ENCODE data around the gene MMP24. TPM values are rescaled to one million over a fixed set of nuclear protein-coding genes. Genes with fewer than 3 reads are reported as not detected.

MMP24 gene
- total RNA-seq, 2 experiments from 2014 or later: not detected

GRCh38 chr20:35307666-35308653 is 81.5 kb downstream of the MMP24 start:
- ChIA-PET POLR2A (no interaction called here), CTCF (interaction anchor here (0.6 kb wide), 1 partner anchor 212 kb away, joined by 4 read pairs; no protein-coding TSS in a partner anchor)
- Histone ChIP-seq H3K9me3 (ENCODE audit: control insufficient read depth in 1 of 2, insufficient read depth in 1 of 2, low read length in 2 of 2) (no peaks in the 10 kb centered on the region), H3K4me1 (ENCODE audit: insufficient read depth, low read length) (peaks cover 17% of the 10 kb centered on the region), H3K4me3 (ENCODE audit: low read length) (no peak overlapping the region), H3K36me3 (ENCODE audit: insufficient read depth, low read length) (peaks cover 19% of the 10 kb centered on the region), H3K27ac (ENCODE audit: low read depth in 1 of 2, low read length in 2 of 2) (no peak overlapping the region), H3K27me3 (ENCODE audit: control insufficient read depth in 1 of 2, insufficient read depth in 2 of 2, low read length in 2 of 2) (no peaks in the 10 kb centered on the region)
- Mint-ChIP-seq H3K27ac (no peak overlapping the region), H3K9me3 (no peaks in the 10 kb centered on the region), H3K4me1 (ENCODE audit: low read depth) (peaks cover 8% of the 10 kb centered on the region), H3K36me3 (ENCODE audit: low read depth) (peaks cover 27% of the 10 kb centered on the region), H3K27me3 (no peaks in the 10 kb centered on the region), H3K4me3 (no peak overlapping the region)
- intact Hi-C loops (cut with DNase I, micrococcal nuclease): loop anchor here in 1 of 2 experiments (2.0 to 10.0 kb wide), 2 partner anchors 163 to 473 kb away; partner anchors contain the start of gene EDEM2
- TF ChIP-seq CTCF (IDR thresholded peaks at IDR 0.05): no peak
- DNase-seq (no peak), ATAC-seq (ENCODE audit: poor library complexity) (no peak)

- Histone ChIP-seq H3K27ac (ENCODE audit: low read depth in 1 of 2, low read length in 2 of 2) (no peak overlapping the region), H3K36me3 (ENCODE audit: insufficient read depth, low read length) (peaks cover 11% of the 10 kb centered on the region), H3K4me1 (ENCODE audit: insufficient read depth, low read length) (peaks cover 13% of the 10 kb centered on the region), H3K4me3 (ENCODE audit: low read length) (no peak overlapping the region), H3K9me3 (ENCODE audit: control insufficient read depth in 1 of 2, insufficient read depth in 1 of 2, low read length in 2 of 2) (no peaks in the 10 kb centered on the region), H3K27me3 (ENCODE audit: control insufficient read depth in 1 of 2, insufficient read depth in 2 of 2, low read length in 2 of 2) (no peaks in the 10 kb centered on the region)
- peaks cover 14% of the 10 kb centered on the region for H3K4me1 Mint-ChIP-seq (ENCODE audit: low read depth)
- ChIA-PET POLR2A (no interaction called here), CTCF (no interaction called here)
- TF ChIP-seq CTCF (IDR thresholded peaks at IDR 0.05): no peak
- H3K9me3 Mint-ChIP-seq: no peaks in the 10 kb centered on the region
- DNase-seq (peak in 1 of 14 experiments; percentile 41), ATAC-seq (ENCODE audit: poor library complexity) (no peak)
- intact Hi-C loops (cut with DNase I, micrococcal nuclease): no loop called here
- H3K27me3 Mint-ChIP-seq: no peaks in the 10 kb centered on the region
- H3K4me3 Mint-ChIP-seq: no peak overlapping the region
- H3K27ac Mint-ChIP-seq: no peak overlapping the region
- H3K36me3 Mint-ChIP-seq (ENCODE audit: low read depth): peaks cover 29% of the 10 kb centered on the region
Observed at GRCh38 chr20:35311409-35311808, 84.9 kb downstream of the MMP24 start.

- H3K27me3 ChIP-seq (ENCODE audit: control insufficient read depth in 1 of 2, insufficient read depth in 2 of 2, low read length in 2 of 2): no peaks in the 10 kb centered on the region
- Mint-ChIP-seq H3K27me3 (no peaks in the 10 kb centered on the region), H3K4me1 (ENCODE audit: low read depth) (peaks cover 14% of the 10 kb centered on the region), H3K9me3 (no peaks in the 10 kb centered on the region), H3K4me3 (no peak overlapping the region), H3K27ac (no peak overlapping the region), H3K36me3 (ENCODE audit: low read depth) (peaks cover 29% of the 10 kb centered on the region)
- CTCF ChIA-PET: no interaction called here
- H3K27ac ChIP-seq (ENCODE audit: low read depth in 1 of 2, low read length in 2 of 2): no peak overlapping the region
- ATAC-seq (ENCODE audit: poor library complexity) (no peak), DNase-seq (no peak)
- no peak for TF ChIP-seq CTCF (IDR thresholded peaks at IDR 0.05)
- no peak overlapping the region for H3K4me3 ChIP-seq (ENCODE audit: low read length)
- peaks cover 10% of the 10 kb centered on the region for H3K4me1 ChIP-seq (ENCODE audit: insufficient read depth, low read length)
- intact Hi-C loops (cut with DNase I, micrococcal nuclease): no loop called here
- peaks cover 8% of the 10 kb centered on the region for H3K36me3 ChIP-seq (ENCODE audit: insufficient read depth, low read length)
- no peaks in the 10 kb centered on the region for H3K9me3 ChIP-seq (ENCODE audit: control insufficient read depth in 1 of 2, insufficient read depth in 1 of 2, low read length in 2 of 2)
- POLR2A ChIA-PET: no interaction called here
Observed at GRCh38 chr20:35311822-35312221, 85.3 kb downstream of the MMP24 start.

Data from CD4-positive, alpha-beta T cell (primary cell).